ENCODE results near the gene IGF1R. TPM values are rescaled to one million over a fixed set of nuclear protein-coding genes. Genes with fewer than 3 reads are reported as not detected.

The IGF1R gene
- total RNA-seq, 1 experiment from 2014 or later, result 24.1 TPM

DNA sequence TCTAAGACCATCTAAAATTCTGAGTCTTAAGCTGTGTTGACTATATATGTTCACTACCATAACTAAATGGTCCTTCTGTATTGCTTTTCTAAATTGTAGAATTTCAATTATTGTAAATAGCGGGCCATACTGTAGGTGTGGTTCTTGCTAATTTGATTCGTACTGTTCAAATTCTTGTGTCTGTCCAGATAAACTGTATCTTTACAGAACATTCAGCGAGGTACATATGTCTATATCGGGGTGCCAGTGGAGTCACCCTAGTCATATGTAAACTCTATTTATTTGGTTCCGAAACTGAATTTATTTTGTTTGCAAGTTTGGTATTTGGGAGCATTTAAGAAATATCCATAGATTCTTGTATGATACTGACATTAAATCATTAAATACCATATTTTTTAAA is 69.0 kb downstream of the IGF1R start:
- no peaks in the 10 kb centered on the region for H3K27me3 ChIP-seq

DNA sequence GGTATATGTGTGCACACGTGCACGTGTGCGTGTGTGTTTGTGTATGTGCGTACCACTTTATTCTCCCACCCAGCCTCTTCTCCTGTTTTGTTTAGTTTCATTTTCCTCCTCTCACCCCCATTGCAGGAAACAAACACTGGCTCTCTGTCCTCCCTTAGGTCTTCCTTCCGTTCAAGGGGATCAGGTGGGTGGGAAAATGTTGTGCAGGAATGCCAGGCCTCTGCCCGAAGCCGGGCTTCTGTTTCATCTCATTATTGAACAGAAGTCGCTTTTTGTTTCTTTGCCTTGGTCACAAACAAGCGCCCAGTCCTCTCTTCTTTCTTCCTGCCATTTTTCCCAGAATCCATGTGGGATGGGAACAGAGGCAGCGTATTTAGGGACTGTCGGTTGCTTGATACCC is 69.6 kb downstream of the IGF1R start:
- Histone ChIP-seq H3K27ac (peak overlapping the region; percentile 79), H3K27me3 (no peaks in the 10 kb centered on the region), H3K4me3 (peak overlapping the region; percentile 34), H3K4me1 (peaks cover 45% of the 10 kb centered on the region), H3K36me3 (no peaks in the 10 kb centered on the region), H3K9me3 (replicated peaks) (no peaks in the 10 kb centered on the region)
- peak in 1 of 2 experiments; percentile 22 for DNase-seq

More for the DNA sequence above, 69.0 kb downstream of the IGF1R start:
- Histone ChIP-seq H3K9me3 (replicated peaks) (no peaks in the 10 kb centered on the region), H3K4me3 (no peak overlapping the region), H3K36me3 (no peaks in the 10 kb centered on the region), H3K27ac (peak overlapping the region; percentile 79; the same call in 1 of the 2 replicates), H3K4me1 (peaks cover 45% of the 10 kb centered on the region)
- DNase-seq, result no peak

DNA sequence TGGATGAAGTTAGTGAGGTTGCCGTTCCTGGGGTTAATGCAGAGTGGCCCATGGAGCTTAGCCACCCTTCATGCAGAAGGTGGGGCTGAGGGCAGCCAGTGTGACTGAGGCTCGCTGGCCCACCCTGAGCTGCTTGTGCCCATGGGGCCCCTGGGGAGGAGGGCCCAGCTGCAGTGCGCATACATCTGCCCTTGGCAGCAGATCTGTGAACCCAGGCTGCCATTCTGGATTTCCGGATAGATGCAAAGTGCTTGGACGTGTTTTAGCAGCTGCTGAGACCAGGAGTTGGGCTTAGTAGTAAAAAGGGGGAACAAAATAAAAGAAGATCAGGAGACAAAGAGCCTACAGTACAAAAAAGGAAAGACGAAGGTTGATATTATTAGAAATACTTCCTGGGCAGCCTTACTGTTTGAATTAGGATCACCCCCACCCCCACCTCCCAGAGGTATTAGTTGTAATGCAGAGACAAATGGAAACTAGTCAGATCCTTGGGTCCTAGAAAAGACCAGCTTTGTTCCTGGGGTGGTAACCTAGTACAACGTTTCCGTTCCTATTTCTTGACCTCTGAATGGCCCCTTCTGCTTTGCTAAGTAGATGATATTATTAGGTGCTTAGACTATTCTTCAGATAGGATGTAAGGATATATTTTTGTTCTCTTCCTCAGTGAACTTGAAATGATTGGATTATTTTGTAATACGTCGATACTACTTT is 70.2 kb downstream of the IGF1R start:
- H3K4me3 ChIP-seq, result peak overlapping the region; percentile 34
- peak; percentile 84 to 92 for DNase-seq
- peaks cover 45% of the 10 kb centered on the region for H3K4me1 ChIP-seq
- no peaks in the 10 kb centered on the region for H3K36me3 ChIP-seq
- no peaks in the 10 kb centered on the region for H3K9me3 ChIP-seq (replicated peaks)
- H3K27ac ChIP-seq, result peak overlapping the region; percentile 79
- H3K27me3 ChIP-seq, result no peaks in the 10 kb centered on the region

DNA sequence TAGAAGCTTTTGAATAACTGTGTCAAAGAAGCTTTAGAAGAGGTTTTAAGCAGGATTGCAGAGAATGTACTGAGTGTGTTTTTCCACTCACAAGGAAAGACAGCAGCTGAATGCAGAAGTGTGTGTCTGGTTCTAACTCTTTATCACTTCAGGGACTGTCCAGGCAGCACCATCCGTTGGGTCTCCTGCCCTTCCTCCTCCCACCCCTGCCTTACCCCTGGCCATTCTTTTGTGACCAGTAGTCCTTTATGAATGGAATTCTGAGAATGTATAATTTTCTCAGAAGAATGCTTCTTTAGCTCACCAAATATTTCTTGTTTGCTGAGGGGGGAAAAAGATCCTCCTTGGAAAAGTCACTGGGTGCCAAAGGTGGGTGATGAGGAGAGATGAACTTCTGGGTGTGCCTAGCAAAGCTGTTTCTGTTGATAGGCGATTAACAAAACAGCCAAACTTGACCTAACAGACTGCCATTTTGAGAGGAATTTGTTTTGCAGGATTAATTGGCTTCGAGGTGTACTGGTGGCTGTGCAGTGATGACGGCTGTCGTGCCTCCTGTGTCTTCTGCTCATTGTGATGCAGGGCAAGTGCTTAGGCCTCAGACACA is 70.9 kb downstream of the IGF1R start:
- H3K27ac ChIP-seq, result peak overlapping the region; percentile 79
- DNase-seq, result peak; percentile 27 to 51
- peaks cover 45% of the 10 kb centered on the region for H3K4me1 ChIP-seq

DNA sequence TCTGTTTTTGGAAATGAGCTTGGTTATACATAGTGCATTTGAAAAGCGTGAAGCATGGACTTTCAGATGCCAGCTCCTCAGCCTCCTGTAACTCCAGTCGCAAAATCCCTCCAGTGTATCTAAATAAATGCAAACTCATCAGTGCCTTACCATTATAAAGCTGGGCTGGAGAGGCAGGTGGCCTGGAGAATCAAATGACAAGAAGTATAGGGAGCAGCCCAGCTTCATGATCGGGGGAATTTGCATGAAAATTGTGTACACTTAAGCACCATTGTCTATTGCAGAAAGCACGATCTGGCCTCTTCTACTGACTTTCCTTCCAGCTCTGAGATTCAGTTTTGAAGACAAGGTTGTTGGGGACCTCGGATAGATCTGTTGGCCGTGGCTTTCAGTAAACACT is 71.7 kb downstream of the IGF1R start:
- Histone ChIP-seq H3K4me1 (peaks cover 45% of the 10 kb centered on the region), H3K4me3 (no peak overlapping the region), H3K36me3 (no peaks in the 10 kb centered on the region), H3K27ac (peak overlapping the region; percentile 79), H3K9me3 (replicated peaks) (no peaks in the 10 kb centered on the region), H3K27me3 (no peaks in the 10 kb centered on the region)
- DNase-seq, result peak in 1 of 2 experiments; percentile 50

More for the DNA sequence above, 70.9 kb downstream of the IGF1R start:
- Histone ChIP-seq H3K27me3 (no peaks in the 10 kb centered on the region), H3K4me3 (peak overlapping the region; percentile 34), H3K9me3 (replicated peaks) (no peaks in the 10 kb centered on the region), H3K36me3 (no peaks in the 10 kb centered on the region)

DNA sequence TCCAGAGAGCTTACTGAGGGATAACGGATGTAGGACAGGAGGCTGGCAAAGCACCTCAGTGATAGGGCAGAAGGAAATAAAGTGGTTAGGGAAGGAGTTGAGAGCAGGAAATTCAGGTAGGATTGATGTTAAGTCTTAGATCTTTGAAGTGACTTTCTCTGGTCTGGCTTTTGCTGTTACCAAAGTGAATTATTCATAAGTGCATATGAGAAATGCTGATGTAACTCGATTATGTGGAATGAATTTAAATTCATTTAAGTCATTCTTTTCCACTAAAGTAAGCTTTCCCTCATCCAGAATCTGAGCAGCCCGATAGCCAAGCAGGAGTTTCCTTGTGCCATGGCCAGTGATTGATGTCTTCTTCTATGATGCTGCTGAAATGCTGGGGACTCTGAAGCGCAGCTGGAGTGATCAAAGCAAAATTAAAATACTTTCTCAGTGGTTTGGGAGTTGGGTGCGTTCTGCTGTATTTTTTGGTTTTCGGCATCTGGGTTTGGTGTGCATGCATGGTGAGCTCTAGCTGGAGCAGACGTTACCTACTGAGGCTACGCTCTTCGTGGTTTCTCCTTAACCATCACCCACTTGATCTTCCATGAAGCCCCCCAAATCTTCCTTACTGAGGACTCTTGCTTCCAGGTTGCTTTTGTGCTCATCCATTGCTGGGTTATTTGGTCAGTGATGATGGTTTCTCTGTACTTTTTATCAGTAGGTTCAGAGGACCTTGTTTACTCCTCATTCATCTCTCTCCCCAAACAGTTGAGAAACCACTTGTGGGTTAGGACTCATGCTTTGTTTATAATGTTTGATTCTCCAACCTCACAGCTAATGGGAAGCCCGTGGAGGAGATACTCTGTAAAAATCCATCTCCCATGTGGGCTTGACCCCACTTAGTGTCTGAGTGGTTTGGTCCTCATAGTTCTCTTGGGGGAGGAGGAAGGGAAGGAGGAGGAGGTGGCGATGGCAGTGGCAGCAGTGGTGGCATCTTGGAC is 72.5 kb downstream of the IGF1R start:
- Histone ChIP-seq H3K36me3 (no peaks in the 10 kb centered on the region), H3K27ac (no peak overlapping the region), H3K27me3 (no peaks in the 10 kb centered on the region), H3K4me3 (no peak overlapping the region), H3K9me3 (replicated peaks) (no peaks in the 10 kb centered on the region), H3K4me1 (peaks cover 42% of the 10 kb centered on the region)
- DNase-seq, result no peak

DNA sequence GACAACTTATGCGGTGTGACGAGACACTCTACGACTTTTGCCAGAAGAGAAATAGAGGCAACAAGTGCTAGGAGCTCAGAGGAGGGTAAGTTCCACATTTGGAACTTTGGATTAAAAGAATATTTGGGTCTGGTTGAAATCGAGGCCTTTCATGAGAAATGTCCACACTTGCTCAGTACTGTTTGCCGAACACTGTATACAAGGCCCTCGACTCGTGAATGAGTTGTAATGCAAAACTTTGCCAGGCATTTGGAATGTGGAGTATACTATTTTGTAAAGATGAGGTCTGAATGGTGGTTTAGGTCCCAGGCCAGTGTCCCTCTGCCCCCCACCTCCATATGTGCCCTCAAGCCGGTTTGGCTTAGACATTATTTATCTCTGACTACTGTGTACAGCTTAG is 73.9 kb downstream of the IGF1R start:
- Histone ChIP-seq H3K4me1 (peaks cover 39% of the 10 kb centered on the region), H3K27me3 (no peaks in the 10 kb centered on the region), H3K36me3 (no peaks in the 10 kb centered on the region), H3K27ac (no peak overlapping the region), H3K4me3 (no peak overlapping the region), H3K9me3 (replicated peaks) (no peaks in the 10 kb centered on the region)
- DNase-seq, result no peak

DNA sequence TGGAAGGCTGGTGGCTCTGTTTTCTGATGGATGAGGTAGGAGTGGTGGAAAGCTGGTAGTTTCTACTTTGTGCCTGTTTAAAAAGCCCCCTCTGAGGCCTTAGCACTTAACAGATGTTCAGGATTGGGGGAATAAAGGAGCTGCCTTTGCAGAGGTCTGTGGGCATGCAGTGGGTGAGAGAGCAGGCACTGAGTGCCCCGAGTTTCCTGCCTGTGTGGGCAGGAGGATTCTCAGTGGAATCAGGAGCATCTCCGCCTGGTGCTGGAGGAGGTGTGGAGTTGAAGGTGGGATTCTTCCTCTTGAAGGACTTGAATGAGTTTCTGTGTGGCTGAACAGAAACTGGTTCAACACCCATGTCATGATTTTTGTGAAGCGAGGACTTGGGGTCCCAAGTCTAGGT is 74.3 kb downstream of the IGF1R start:
- H3K27me3 ChIP-seq, result no peaks in the 10 kb centered on the region

DNA sequence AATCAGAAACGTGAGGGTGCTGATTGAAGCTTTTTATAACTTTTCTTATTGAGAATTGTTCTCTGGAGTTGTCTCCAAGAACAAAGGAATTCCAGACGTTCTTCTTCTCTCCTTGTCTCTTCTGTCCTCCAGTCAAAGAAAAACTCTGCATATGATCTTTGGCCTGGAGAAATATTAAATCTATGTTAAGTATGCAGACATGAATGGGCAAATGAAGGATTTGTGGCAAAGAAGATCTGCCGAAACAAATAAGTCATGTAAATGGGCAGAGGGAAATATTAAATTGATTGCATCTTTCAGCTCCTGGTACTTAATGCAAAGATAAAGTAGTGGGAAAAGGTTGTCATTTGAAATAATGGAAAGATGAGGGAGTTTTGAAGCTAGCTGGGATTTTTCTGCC is 74.9 kb downstream of the IGF1R start:
- no peak for DNase-seq
- Histone ChIP-seq H3K9me3 (replicated peaks) (no peaks in the 10 kb centered on the region), H3K4me1 (peaks cover 35% of the 10 kb centered on the region), H3K27me3 (no peaks in the 10 kb centered on the region), H3K27ac (no peak overlapping the region), H3K4me3 (no peak overlapping the region), H3K36me3 (no peaks in the 10 kb centered on the region)

More for the DNA sequence above, 74.3 kb downstream of the IGF1R start:
- H3K4me3 ChIP-seq, result no peak overlapping the region
- no peak overlapping the region for H3K27ac ChIP-seq
- DNase-seq, result no peak
- H3K9me3 ChIP-seq (replicated peaks), result no peaks in the 10 kb centered on the region
- peaks cover 37% of the 10 kb centered on the region for H3K4me1 ChIP-seq
- no peaks in the 10 kb centered on the region for H3K36me3 ChIP-seq

DNA sequence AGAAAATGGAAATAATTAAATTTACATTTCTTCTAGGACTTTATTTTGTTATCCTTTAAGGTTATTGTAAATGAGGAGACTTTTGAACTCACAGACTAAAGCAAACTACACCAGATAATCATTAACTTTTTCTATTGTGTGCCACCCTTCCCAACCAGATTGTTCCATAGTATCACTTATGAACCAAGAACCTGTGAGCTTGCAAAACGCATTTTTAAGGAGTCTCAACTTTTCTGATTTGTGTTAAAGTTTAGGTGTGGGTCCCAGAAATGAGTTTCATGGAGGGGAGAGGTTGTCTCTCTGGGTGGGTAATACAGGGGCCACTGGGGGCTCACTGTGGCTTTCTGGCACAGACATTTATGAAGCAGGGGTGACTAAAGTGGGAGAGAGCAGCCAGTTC is 75.7 kb downstream of the IGF1R start:
- no peak overlapping the region for H3K4me3 ChIP-seq
- H3K9me3 ChIP-seq (replicated peaks), result no peaks in the 10 kb centered on the region
- H3K27ac ChIP-seq, result no peak overlapping the region
- no peaks in the 10 kb centered on the region for H3K36me3 ChIP-seq
- DNase-seq, result no peak
- H3K27me3 ChIP-seq, result no peaks in the 10 kb centered on the region
- peaks cover 39% of the 10 kb centered on the region for H3K4me1 ChIP-seq

DNA sequence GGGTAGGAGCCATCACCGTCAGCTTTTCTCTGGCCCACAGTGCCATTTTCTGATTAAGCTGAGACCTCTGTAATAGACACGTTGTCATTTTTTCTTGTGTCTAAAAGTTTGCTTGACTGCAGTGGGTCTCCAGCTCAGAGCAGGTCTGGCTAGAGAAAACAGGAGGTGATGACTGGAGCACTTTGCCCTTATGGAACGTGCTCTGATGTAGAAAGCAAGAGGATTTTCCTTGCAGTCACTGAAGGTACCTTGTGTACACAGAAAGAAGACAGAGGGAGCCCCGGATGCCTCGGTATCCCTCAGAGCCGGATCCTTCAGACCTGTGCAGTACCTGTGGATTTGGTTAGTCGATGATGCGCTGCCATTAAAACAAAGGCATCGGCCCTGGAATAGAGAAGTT is 76.2 kb downstream of the IGF1R start:
- H3K4me1 ChIP-seq, result peaks cover 39% of the 10 kb centered on the region
- DNase-seq, result no peak
- H3K4me3 ChIP-seq, result no peak overlapping the region
- no peaks in the 10 kb centered on the region for H3K27me3 ChIP-seq
- H3K9me3 ChIP-seq (replicated peaks), result no peaks in the 10 kb centered on the region
- no peak overlapping the region for H3K27ac ChIP-seq
- H3K36me3 ChIP-seq, result no peaks in the 10 kb centered on the region

DNA sequence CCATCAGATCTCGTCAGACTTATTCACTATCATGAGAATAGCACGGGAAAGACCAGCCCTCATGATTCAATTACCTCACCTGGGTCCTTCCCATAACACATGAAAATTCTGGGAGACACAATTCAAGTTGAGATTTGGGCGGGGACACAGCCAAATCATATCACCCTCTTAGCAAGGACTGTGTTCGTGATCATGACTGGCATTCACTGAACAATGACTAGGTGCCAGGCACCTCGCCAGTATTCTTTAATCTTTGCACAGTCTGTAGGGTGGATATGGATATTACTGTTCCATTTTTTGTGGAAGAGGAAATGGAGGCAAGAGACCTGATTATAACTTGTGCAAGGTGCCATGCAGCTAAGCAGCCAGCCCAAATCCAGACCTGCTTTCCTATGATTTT is 77.5 kb downstream of the IGF1R start:
- 0 out of 2 replicates have a peak, but pooled peaks cover 2% of the 10 kb centered on the region for H3K9me3 ChIP-seq (replicated peaks)
- no peaks in the 10 kb centered on the region for H3K27me3 ChIP-seq
- no peaks in the 10 kb centered on the region for H3K36me3 ChIP-seq
- no peak overlapping the region for H3K27ac ChIP-seq
- DNase-seq, result no peak
- H3K4me3 ChIP-seq, result no peak overlapping the region
- H3K4me1 ChIP-seq, result peaks cover 32% of the 10 kb centered on the region

DNA sequence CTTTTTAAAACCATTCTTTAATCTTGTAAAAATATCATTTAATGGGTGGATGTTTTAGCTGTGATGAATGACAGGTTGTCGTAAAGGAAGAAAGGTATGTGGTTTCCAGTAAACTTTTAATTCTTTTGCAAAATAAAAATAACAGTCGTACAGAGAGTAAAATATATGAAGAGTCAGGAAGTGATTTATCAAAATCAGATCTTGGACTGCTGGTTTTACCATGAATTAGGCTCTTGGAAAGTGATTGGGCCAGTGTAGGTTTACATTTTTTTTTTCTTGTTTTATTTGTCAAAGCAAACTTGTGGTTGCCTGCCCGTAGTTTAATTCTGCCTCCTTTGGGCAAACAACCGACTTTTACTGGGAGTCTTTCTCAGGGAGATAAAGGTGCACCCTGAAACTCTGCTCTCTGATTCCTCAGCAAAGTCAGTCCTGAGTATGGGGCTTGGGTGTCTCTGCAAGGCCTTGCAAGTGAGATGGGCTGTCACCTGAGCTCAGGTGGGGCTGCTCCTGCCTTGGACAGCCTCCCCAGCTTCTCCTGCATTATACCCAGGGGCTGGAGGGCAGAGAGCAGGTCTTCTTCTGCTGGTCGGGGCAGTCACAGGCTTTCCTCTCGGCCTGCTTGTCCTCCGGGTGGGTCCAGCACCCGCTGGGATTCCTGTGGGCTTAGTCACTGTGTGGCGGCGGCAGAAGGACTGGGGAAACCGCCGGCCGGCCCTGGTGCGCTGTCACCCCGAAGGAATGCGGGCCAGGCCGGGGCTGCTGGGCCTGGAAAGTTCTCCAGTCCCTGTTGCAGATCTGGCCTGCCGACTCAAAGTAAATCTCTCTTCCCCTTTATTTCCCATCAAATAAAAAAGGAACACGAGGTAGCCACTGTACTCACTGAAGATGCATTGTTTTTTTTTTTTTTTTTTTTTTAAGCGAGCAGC is 79.0 kb downstream of the IGF1R start:
- peak; percentile 92 to 95 for DNase-seq
- H3K4me3 ChIP-seq, result peak overlapping the region; percentile 7
- H3K4me1 ChIP-seq, result peaks cover 32% of the 10 kb centered on the region
- no peaks in the 10 kb centered on the region for H3K36me3 ChIP-seq
- H3K27ac ChIP-seq, result peak overlapping the region; percentile 87
- 0 out of 2 replicates have a peak, but pooled peaks cover 2% of the 10 kb centered on the region for H3K9me3 ChIP-seq (replicated peaks)
- no peaks in the 10 kb centered on the region for H3K27me3 ChIP-seq
